ENCODE data around the gene CCDC33. TPM values are rescaled to one million over a fixed set of nuclear protein-coding genes. Genes with fewer than 3 reads are reported as not detected.

The CCDC33 gene
- total RNA-seq, 2 experiments from 2014 or later, result 0.17 TPM; not detected in 1

- ATAC-seq (ENCODE audit: low read depth) (no peak), DNase-seq (no peak)
- no peaks in the 10 kb centered on the region for H3K36me3 Mint-ChIP-seq
- POLR2A ChIA-PET, result no interaction called here
- no peak overlapping the region for H3K4me3 Mint-ChIP-seq
- no peaks in the 10 kb centered on the region for H3K4me1 Mint-ChIP-seq
- H3K27ac Mint-ChIP-seq, result no peak overlapping the region
- H3K27me3 Mint-ChIP-seq, result peaks cover 15% of the 10 kb centered on the region
- no peaks in the 10 kb centered on the region for H3K9me3 Mint-ChIP-seq
Measured at GRCh38 chr15:74281147-74282133, 45.3 kb downstream of the CCDC33 start.

DNA sequence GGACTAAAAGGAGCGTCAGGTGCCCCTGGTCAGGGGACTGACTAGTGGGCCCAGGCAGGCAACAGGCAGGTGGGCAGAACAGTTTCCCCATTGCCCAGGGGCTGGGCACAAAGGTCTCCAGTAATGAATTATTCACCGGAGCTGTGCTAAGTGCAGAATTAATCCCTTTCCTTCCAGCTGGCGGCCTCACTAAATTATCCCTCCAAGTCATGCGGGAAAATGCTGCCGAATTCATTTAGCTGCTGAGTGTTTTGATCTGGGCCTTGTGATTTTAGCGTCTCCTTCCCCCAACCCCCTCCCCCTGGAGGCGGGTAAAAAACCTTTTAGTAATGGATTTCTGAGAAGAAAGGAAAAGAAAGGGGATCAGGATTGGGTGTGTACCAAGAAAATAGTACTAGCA, 47.2 kb downstream of the CCDC33 start:
- Mint-ChIP-seq H3K4me1 (no peaks in the 10 kb centered on the region), H3K27me3 (peaks cover 18% of the 10 kb centered on the region), H3K27ac (no peak overlapping the region), H3K9me3 (no peaks in the 10 kb centered on the region), H3K36me3 (no peaks in the 10 kb centered on the region), H3K4me3 (no peak overlapping the region)
- DNase-seq, result no peak
- POLR2A ChIA-PET, result no interaction called here
- ATAC-seq (ENCODE audit: low read depth), result no peak

DNA sequence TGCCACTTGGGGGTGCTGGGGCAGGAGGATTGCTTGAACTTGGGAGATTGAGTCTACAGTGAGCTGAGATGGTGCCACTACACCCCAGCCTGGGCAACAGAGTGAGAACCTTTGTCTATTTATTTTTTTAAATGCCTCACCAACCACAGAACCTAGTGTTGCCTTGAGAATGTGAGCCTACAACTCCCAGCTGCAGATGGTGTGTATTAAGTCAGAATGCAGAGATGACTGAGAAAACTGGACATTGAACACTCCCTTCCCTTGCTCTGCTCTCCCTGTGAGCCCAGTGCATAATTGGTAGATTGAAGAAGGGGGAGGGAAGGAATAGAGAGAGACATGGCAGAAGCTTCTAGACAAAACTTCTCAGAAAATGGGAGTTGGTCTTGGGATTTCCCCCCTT, 53.5 kb downstream of the CCDC33 start:
- no peaks in the 10 kb centered on the region for H3K36me3 Mint-ChIP-seq
- POLR2A ChIA-PET, result no interaction called here
- H3K4me3 Mint-ChIP-seq, result no peak overlapping the region
- no peak for ATAC-seq (ENCODE audit: low read depth)
- H3K9me3 Mint-ChIP-seq, result no peaks in the 10 kb centered on the region
- no peak for DNase-seq
- H3K27ac Mint-ChIP-seq, result no peak overlapping the region
- H3K27me3 Mint-ChIP-seq, result peaks cover 13% of the 10 kb centered on the region
- peaks cover 7% of the 10 kb centered on the region for H3K4me1 Mint-ChIP-seq

DNA sequence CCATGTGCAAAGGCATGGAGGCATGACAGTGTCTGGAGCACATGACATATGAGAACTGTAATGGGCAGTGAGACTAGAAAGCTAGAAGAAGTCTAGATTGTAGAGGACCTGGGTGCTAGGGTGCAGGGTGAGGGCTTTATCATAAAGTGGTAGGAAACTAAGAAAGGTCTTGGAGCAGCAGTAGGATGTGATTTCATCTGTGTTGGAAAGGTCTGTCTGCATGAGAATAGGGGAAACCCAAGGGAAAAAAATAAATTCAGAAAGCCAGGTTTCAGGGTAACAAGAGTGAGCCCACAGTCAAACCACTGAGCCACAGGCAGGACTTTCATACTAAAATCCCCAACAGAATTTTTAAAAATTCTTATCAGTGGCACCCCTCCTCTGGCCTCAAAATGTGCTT, 54.5 kb downstream of the CCDC33 start:
- ATAC-seq (ENCODE audit: low read depth) (no peak), DNase-seq (no peak)
- peaks cover 7% of the 10 kb centered on the region for H3K4me1 Mint-ChIP-seq
- POLR2A ChIA-PET, result no interaction called here
- peaks cover 10% of the 10 kb centered on the region for H3K27me3 Mint-ChIP-seq
- H3K4me3 Mint-ChIP-seq, result no peak overlapping the region
- H3K9me3 Mint-ChIP-seq, result no peaks in the 10 kb centered on the region
- no peak overlapping the region for H3K27ac Mint-ChIP-seq
- no peaks in the 10 kb centered on the region for H3K36me3 Mint-ChIP-seq

DNA sequence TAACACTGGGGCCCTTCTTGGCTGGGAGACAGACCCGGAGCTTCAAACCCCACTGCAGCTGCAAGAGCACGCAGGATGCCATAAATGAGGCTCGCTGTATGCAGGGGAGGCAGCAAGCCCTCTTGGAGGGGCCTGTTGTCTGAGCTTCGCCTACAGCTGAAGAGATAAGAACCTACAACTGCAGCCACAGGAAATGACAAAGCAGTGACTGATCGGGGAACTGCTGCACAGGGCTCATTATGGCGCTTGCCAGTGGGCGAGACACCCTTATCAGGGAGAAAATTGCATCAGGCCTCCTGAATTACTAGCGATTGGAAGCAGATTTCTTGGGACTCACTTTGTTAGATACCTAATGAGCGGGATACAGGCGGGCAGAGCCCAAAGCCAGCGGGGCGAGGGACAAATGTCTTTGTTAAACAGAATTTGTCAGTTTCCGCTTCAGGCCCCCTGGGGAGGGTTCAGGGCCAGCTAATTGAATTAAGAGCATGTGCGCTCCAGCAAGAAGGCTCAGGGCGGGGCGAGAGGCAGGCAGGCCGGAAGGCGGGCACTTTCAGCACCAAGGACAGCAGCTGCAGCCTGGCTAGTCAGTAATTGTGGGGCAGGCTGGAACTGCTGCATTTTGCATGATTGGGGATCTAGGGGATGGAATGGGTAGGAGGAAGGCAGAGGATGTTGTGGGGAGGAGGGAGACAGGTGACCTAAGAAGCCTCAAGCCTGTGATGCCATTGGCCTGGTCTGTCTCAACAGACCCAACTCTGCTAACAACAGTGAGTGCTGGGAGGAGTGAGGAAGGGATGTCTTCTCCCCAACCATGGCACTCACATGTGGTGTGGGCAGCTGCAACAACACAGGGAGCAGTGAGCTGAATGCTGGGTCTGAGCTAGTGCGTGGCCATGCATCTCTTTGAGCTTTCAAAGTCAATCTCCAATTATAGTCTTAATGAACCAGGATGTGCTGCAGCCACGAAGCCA, 55.3 kb downstream of the CCDC33 start:
- DNase-seq, result peak; percentile 91
- POLR2A ChIA-PET, result no interaction called here
- peak; percentile 82 for ATAC-seq (ENCODE audit: low read depth)
- Mint-ChIP-seq H3K27ac (no peak overlapping the region), H3K9me3 (no peaks in the 10 kb centered on the region), H3K4me3 (no peak overlapping the region), H3K36me3 (no peaks in the 10 kb centered on the region), H3K27me3 (peaks cover 10% of the 10 kb centered on the region), H3K4me1 (peaks cover 7% of the 10 kb centered on the region)

- H3K9me3 Mint-ChIP-seq, result no peaks in the 10 kb centered on the region
- H3K4me1 Mint-ChIP-seq, result peaks cover 10% of the 10 kb centered on the region
- no peaks in the 10 kb centered on the region for H3K36me3 Mint-ChIP-seq
- POLR2A ChIA-PET, result no interaction called here
- no peak for DNase-seq
- no peak for ATAC-seq (ENCODE audit: low read depth)
- peaks cover 6% of the 10 kb centered on the region for H3K27me3 Mint-ChIP-seq
- no peak overlapping the region for H3K27ac Mint-ChIP-seq
- H3K4me3 Mint-ChIP-seq, result no peak overlapping the region
Measured at GRCh38 chr15:74293021-74293810, 57.1 kb downstream of the CCDC33 start.

- Mint-ChIP-seq H3K36me3 (no peaks in the 10 kb centered on the region), H3K27ac (no peak overlapping the region), H3K27me3 (peaks cover 6% of the 10 kb centered on the region), H3K4me3 (no peak overlapping the region), H3K9me3 (no peaks in the 10 kb centered on the region), H3K4me1 (peaks cover 10% of the 10 kb centered on the region)
- ATAC-seq (ENCODE audit: low read depth), result no peak
- no peak for DNase-seq
- POLR2A ChIA-PET, result no interaction called here
Measured at GRCh38 chr15:74294010-74294409, 57.9 kb downstream of the CCDC33 start.

- ATAC-seq (ENCODE audit: low read depth) (no peak), DNase-seq (no peak)
- H3K9me3 Mint-ChIP-seq, result no peaks in the 10 kb centered on the region
- H3K4me1 Mint-ChIP-seq, result peaks cover 10% of the 10 kb centered on the region
- H3K27me3 Mint-ChIP-seq, result peaks cover 8% of the 10 kb centered on the region
- H3K36me3 Mint-ChIP-seq, result no peaks in the 10 kb centered on the region
- POLR2A ChIA-PET, result interaction anchor here (1.0 kb wide), 1 partner anchor 8 kb away, joined by 3 read pairs; no protein-coding TSS in a partner anchor
- no peak overlapping the region for H3K4me3 Mint-ChIP-seq
- H3K27ac Mint-ChIP-seq, result no peak overlapping the region
Measured at GRCh38 chr15:74295800-74296199, 59.7 kb downstream of the CCDC33 start.

GRCh38 chr15:74297887-74298286, 61.8 kb downstream of the CCDC33 start:
- Mint-ChIP-seq H3K27me3 (peaks cover 24% of the 10 kb centered on the region), H3K36me3 (no peaks in the 10 kb centered on the region), H3K9me3 (no peaks in the 10 kb centered on the region), H3K4me3 (no peak overlapping the region), H3K4me1 (peaks cover 6% of the 10 kb centered on the region), H3K27ac (no peak overlapping the region)
- ATAC-seq (ENCODE audit: low read depth) (no peak), DNase-seq (no peak)
- POLR2A ChIA-PET, result no interaction called here

DNA sequence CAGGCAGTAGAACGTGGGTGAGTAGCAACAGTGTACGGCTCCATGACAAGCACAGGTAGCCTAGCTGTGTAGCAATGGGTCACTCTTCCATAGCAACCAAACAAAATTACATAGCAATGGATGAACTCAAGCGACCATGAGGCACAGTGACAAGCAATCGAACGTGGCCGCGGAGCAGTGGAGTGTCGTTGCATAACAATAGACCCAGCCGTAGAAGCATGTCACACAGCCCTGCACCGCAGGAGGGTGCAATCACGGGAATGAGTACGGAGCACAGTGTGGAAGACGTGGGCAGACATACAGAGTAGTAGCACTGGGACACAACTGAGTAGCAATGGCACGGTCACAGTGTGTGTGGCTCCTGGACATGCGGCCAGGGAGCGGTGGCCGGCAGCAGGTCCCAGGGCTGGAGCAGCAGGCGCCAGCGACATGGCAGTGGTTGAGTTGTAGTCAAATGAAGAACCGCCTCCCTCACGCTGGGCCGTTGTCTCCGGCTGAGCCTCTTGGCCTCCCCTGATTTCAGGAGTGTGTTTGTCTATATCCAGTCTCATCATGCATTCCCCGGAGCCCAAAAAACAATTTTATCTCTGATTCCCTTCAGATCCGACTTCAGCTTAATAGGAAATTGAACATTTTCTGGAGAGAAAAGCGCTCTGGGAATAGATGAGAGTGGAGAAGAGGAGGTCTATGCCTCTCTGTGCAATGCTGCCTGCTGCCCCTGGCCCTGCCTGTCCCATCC, 64.1 kb downstream of the CCDC33 start:
- POLR2A ChIA-PET, result no interaction called here
- no peak for ATAC-seq (ENCODE audit: low read depth)
- H3K27me3 Mint-ChIP-seq, result peaks cover 35% of the 10 kb centered on the region

GRCh38 chr15:74301583-74302361, 65.6 kb downstream of the CCDC33 start:
- H3K4me1 Mint-ChIP-seq, result peaks cover 9% of the 10 kb centered on the region
- peaks cover 35% of the 10 kb centered on the region for H3K27me3 Mint-ChIP-seq
- ATAC-seq (ENCODE audit: low read depth) (no peak), DNase-seq (no peak)
- POLR2A ChIA-PET, result no interaction called here
- no peaks in the 10 kb centered on the region for H3K9me3 Mint-ChIP-seq
- H3K4me3 Mint-ChIP-seq, result no peak overlapping the region
- no peaks in the 10 kb centered on the region for H3K36me3 Mint-ChIP-seq
- H3K27ac Mint-ChIP-seq, result no peak overlapping the region

More for the DNA sequence above, 64.1 kb downstream of the CCDC33 start:
- H3K36me3 Mint-ChIP-seq, result no peaks in the 10 kb centered on the region
- no peak overlapping the region for H3K4me3 Mint-ChIP-seq
- no peaks in the 10 kb centered on the region for H3K9me3 Mint-ChIP-seq
- H3K27ac Mint-ChIP-seq, result no peak overlapping the region
- H3K4me1 Mint-ChIP-seq, result peaks cover 9% of the 10 kb centered on the region
- DNase-seq, result no peak

DNA sequence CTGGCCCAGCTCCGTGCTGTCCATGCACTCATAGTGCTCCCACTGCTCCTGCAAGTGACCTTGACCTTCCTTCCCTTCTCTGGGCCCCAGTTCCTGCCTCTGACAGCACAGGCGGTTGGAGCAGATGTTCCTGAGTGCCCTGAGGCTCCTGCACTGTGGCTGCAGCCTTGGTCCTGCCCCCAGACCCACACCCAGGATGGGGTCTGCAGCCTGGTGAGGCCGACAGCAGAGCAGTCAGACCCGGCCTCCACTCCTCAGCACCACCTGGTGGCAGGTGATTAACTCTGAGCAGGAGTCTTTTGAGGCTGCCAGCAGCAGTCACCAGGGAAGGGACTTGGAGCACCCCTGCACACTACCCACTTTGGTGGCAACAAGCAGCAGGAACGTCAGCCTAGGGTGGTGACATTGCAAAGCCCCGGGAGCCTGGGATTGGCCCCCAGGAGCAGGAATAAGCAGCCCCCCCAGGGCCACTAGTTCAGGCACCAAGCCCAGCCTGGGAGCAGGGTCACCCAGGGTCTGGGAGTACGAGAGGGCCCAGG, 66.8 kb downstream of the CCDC33 start:
- POLR2A ChIA-PET, result no interaction called here
- no peaks in the 10 kb centered on the region for H3K9me3 Mint-ChIP-seq
- DNase-seq (peak; percentile 66), ATAC-seq (ENCODE audit: low read depth) (peak; percentile 59)
- peaks cover 42% of the 10 kb centered on the region for H3K27me3 Mint-ChIP-seq
- H3K27ac Mint-ChIP-seq, result no peak overlapping the region
- H3K4me1 Mint-ChIP-seq, result peaks cover 7% of the 10 kb centered on the region
- H3K36me3 Mint-ChIP-seq, result no peaks in the 10 kb centered on the region
- H3K4me3 Mint-ChIP-seq, result no peak overlapping the region
